GM12875 (cell line): Measurements from ENCODE around the gene USP40.

ENCODE experiments used
- H3K4me3 ChIP-seq: one replicate; pipeline ENCODE4 v1.5.1; 2011; ENCODE audit warnings: low read depth, low read length, control low read depth
- TF ChIP-seq, protein P1 (sequence below): IDR thresholded peaks from 2 replicates; pipeline ENCODE4 v1.5.1; 2011; ENCODE audit warnings: low read depth, mild to moderate bottlenecking, control low read depth, inconsistent platforms, low read length, moderate library complexity, borderline replicate concordance; ENCODE audit not compliant: insufficient read depth

Gene USP40

DNA sequence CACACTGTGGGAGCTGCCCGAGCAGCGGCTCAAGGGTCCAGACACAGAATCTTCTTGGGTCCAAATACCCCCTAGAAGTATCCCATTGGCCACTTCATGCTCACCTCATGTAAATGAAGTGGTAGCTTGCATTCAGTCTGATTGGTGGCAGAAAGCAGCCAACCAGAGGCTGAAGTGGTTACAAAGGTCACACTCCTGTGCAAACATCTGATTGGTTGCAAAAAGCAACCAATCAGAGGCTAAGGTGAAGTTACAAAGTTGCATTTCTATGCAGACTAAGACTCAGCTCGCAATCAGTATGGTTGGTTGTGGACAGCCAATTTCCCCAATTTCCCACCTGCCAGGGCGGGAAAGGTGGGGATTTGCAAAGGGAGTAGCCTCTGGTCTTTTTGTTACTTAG lies 118.0 kb downstream of the USP40 start:
- no peak overlapping the region for H3K4me3 ChIP-seq
- TF ChIP-seq, protein P1, sequence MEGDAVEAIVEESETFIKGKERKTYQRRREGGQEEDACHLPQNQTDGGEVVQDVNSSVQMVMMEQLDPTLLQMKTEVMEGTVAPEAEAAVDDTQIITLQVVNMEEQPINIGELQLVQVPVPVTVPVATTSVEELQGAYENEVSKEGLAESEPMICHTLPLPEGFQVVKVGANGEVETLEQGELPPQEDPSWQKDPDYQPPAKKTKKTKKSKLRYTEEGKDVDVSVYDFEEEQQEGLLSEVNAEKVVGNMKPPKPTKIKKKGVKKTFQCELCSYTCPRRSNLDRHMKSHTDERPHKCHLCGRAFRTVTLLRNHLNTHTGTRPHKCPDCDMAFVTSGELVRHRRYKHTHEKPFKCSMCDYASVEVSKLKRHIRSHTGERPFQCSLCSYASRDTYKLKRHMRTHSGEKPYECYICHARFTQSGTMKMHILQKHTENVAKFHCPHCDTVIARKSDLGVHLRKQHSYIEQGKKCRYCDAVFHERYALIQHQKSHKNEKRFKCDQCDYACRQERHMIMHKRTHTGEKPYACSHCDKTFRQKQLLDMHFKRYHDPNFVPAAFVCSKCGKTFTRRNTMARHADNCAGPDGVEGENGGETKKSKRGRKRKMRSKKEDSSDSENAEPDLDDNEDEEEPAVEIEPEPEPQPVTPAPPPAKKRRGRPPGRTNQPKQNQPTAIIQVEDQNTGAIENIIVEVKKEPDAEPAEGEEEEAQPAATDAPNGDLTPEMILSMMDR = no peak

DNA sequence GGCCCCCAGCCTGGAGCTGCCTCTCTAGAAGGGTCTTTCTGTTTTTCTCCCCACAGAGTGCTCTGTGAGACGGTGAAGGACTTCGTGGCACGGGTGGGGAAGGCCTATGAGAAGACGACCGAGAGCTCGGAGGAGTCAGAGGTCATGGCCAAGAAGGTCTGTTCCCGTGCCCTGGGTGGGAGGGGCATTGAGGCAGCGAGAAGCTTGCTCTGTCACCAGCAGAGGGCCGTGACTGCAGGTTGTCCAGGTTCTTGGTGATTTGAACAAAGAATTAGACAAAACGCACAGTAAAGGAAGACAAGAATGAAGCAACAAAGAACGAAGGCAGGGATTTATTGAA lies 118.4 kb downstream of the USP40 start:
- TF ChIP-seq, protein P1 = peak; percentile 30; the same call in 1 of the 2 replicates
- no peak overlapping the region for H3K4me3 ChIP-seq

DNA sequence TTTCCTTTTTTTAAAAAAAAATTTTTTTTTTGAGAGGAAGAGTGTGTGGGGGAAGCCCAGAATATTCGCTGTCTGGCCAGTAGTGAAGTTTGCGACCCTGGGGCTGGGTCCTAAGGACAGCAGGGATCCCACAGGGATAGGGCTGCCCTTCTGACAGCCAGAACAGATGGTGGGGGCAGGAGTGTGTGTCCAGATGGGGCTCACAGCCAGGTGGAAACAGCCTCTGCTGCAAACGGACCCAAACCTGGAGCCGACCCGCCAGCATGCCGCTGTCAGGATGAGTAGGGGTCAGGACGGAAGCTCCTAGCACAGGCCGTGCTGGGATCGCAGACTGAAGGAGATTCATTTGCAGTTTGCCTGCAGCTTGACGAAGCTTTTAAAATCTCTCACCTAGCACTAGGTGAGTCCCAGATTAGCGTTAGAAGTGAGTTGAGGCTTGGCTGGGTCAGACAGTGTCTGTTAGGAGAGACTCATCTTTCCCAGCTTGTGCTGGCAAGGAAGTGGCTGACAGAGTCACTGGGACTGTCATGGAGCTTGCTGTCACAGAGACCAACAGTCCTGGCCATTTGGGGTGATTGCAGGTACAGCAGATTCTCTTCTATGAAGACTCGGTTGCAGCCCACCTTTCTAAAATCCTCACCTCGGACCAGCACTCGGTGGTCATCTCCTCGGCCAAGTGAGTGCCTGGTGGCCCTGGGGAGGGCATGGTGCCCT lies 118.9 kb downstream of the USP40 start:
- TF ChIP-seq, protein P1 = no peak
- H3K4me3 ChIP-seq = no peak overlapping the region

DNA sequence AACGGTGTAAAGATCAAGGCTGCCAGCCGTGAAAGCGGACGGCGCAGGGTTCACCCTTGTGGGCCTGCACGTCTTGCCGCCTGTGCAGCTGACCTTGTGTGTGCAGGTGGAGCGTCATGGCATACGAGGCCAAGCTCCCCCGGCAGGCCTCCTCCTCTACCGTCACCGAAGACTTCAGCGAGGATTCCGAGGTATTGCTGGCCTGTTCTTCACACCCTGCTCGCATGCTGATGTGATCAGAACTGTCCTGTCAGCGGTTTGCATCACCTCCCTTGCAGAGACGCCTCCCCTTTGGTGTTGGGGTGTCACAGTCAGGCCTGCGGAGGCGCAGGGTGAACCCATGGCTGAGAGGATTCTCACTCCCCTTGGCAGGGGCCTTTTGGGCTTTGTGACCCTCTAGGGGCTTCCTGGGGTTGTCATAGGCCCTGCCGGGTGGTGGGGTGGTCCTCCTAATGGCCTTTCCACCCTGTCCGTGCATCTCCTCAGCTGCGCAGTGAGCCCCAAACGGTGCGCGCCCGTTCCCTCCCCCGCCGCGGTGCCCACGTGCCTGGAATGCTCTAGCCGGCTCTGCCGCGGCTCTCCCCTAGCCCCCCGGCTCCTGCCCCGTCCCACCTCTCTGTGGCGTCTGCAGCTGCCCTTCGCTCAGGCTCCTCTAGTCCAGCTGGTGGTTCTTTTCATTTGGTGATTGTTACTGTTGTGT lies 119.8 kb downstream of the USP40 start:
- TF ChIP-seq, protein P1 = no peak
- H3K4me3 ChIP-seq = no peak overlapping the region

DNA sequence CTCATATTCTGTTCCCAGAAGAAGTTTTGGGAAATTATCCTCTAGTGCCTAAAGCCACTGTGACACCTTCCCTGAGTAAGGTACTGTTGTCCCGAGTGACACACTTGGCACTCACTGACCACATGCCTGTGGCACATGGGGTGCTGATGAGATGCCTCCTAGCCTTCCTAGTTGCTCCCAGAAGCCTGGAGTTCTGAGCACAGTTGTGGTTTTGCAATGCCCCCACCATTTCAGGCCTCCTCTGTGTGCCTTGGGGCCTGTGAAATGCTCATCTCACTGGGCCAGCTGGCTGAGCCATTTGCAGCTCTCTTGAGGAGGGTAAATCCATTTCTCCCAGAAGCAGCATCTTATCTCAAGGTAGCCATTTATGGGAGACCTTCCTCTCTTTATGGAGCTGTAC lies 120.5 kb downstream of the USP40 start:
- TF ChIP-seq, protein P1 = no peak

DNA sequence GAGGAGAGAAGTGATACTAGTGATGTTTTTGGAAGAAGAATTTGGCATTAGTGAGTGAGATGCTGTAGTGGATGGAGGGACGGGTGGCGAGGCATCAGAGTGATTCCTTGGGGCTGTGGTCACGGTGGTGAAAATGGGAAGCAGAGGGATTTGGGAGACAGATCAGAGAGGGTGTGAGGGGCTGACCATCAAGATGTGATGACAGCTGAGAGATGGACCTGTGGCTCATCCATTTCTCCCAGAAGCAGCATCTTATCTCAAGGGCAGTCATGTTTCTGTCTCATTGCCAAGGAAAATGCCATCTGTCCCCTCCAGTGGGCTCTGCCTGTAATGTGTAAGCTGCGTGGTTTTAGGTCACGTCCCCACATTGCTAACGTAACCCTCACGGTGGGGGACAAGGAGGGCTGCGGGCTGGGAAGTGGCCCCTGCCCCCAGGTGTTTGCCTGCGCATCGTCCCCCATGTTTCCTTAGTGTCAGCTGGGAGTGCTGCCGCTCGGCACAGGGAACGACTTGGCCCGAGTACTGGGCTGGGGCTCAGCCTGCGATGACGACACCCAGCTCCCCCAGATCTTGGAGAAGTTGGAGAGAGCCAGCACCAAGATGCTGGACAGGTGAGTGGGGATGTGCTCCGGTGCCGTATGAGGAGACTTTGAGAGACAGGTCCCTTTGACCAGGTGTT lies 121.3 kb downstream of the USP40 start:
- TF ChIP-seq, protein P1 = no peak

More for the DNA sequence above, 120.5 kb downstream of the USP40 start:
- no peak overlapping the region for H3K4me3 ChIP-seq

More for the DNA sequence above, 121.3 kb downstream of the USP40 start:
- no peak overlapping the region for H3K4me3 ChIP-seq
